Spleen (tissue), 7 donors: ENCODE data around the gene POLE3.

ENCODE experiments used
- CTCF ChIP-seq, 11 experiments: fragments of 200-600 bp in 7 of 11; fragments of 450-650 bp in 4 of 11; sonication (generic) in 4 of 11; IDR thresholded peaks in 8 of 11; conservative IDR thresholded peaks in 3 of 11; 1 replicate in 7 of 11; 2 replicates in 4 of 11; pipeline versions ENCODE4 v1.4.0 to v1.8.0; 2016 to 2021; ENCODE audit warnings: antibody characterized with exemption in 11 of 11, inconsistent platforms in 4 of 11, mild to moderate bottlenecking in 1 of 11
- POLR2AphosphoS5 ChIP-seq, 3 donors: sonication (generic); formaldehyde crosslinking; IDR thresholded peaks; one replicate each; pipeline ENCODE4 v1.5.1; 2017; ENCODE audit warnings: antibody characterized with exemption in 3 of 3
- donor health status: DM: no; HTN: no; CAD: no; lungs with moderate emphysema.
- donor health status: DM: no; HTN: no; CAD: no.
- donor health status: DM: no; HTN: no; CAD: no.

- no peak for TF ChIP-seq CTCF (IDR thresholded peaks at IDR 0.05 in 8 of 11, conservative IDR thresholded peaks at IDR 0.05 in 3 of 11)
- TF ChIP-seq POLR2AphosphoS5 (IDR thresholded peaks at IDR 0.05) = no peak
These were observed 42.0 kb downstream of the POLE3 start for GRCh38 chr9:113368348-113368981.
